Subcutaneous abdominal adipose tissue (tissue), 5 donors: Measurements from ENCODE around the gene OR4F15.

Experiments
- H3K27ac ChIP-seq: one replicate; pipeline ENCODE4 v1.7.0; 2013; ENCODE audit warnings: low read depth, mild to moderate bottlenecking, inconsistent platforms, low read length, moderate library complexity
- H3K27me3 ChIP-seq, 5 donors: one replicate each; pipeline ENCODE4 v1.7.0; 2013; ENCODE audit warnings: low read length in 5 of 5, inconsistent platforms in 1 of 5; ENCODE audit not compliant: control insufficient read depth in 5 of 5, insufficient read depth in 4 of 5
- H3K36me3 ChIP-seq, 5 donors: one replicate each; pipeline ENCODE4 v1.7.0; 2013; ENCODE audit warnings: low read length in 5 of 5; ENCODE audit not compliant: control insufficient read depth in 5 of 5, insufficient read depth in 5 of 5
- H3K4me1 ChIP-seq, 5 donors: one replicate each; pipeline ENCODE4 v1.7.0; 2013; ENCODE audit warnings: low read length in 5 of 5, mild to moderate bottlenecking in 3 of 5, moderate library complexity in 1 of 5; ENCODE audit not compliant: control insufficient read depth in 5 of 5, insufficient read depth in 5 of 5
- H3K4me3 ChIP-seq, 5 donors: one replicate each; pipeline ENCODE4 v1.7.0; 2013; ENCODE audit warnings: low read length in 5 of 5, low read depth in 1 of 5
- H3K9ac ChIP-seq, 5 donors: one replicate each; pipeline ENCODE4 v1.7.0; 2013; ENCODE audit warnings: low read length in 5 of 5, mild to moderate bottlenecking in 4 of 5, moderate library complexity in 3 of 5
- H3K9me3 ChIP-seq, 5 donors: one replicate each; pipeline ENCODE4 v1.7.0; 2013; ENCODE audit warnings: low read length in 5 of 5; ENCODE audit not compliant: control insufficient read depth in 5 of 5
- donor health status: healthy.
- donor health status: healthy.
- donor health status: healthy.
- donor health status: healthy.
- donor health status: healthy.

Gene OR4F15

GRCh38 chr15:101827257-101827656, 15.3 kb downstream of the OR4F15 start:
- peaks cover 0 to under 1% (median 0%) of the 10 kb centered on the region in 5 donors for H3K9me3 ChIP-seq
- H3K36me3 ChIP-seq = no peaks in the 10 kb centered on the region
- H3K4me3 ChIP-seq = no peak overlapping the region
- H3K4me1 ChIP-seq = no peaks in the 10 kb centered on the region
- H3K27ac ChIP-seq = no peak overlapping the region
- peaks cover 0 to 2% (median 0%) of the 10 kb centered on the region in 5 donors for H3K27me3 ChIP-seq
- no peak overlapping the region for H3K9ac ChIP-seq

GRCh38 chr15:101828774-101829173, 16.8 kb downstream of the OR4F15 start:
- Histone ChIP-seq H3K9ac (no peak overlapping the region), H3K9me3 (peaks cover 0 to 6% (median 0%) of the 10 kb centered on the region in 5 donors), H3K4me1 (no peaks in the 10 kb centered on the region), H3K4me3 (no peak overlapping the region), H3K36me3 (no peaks in the 10 kb centered on the region), H3K27me3 (peaks cover 0 to 2% (median 0%) of the 10 kb centered on the region in 5 donors), H3K27ac (no peak overlapping the region)

- no peak overlapping the region for H3K4me3 ChIP-seq
- H3K9ac ChIP-seq = no peak overlapping the region
- H3K4me1 ChIP-seq = no peaks in the 10 kb centered on the region
- H3K36me3 ChIP-seq = no peaks in the 10 kb centered on the region
- no peak overlapping the region for H3K27ac ChIP-seq
- H3K9me3 ChIP-seq = peaks cover 0 to 4% (median 0%) of the 10 kb centered on the region in 5 donors
- peaks cover 0 to 8% (median 2%) of the 10 kb centered on the region in 5 donors for H3K27me3 ChIP-seq
These were observed 29.7 kb downstream of the OR4F15 start for GRCh38 chr15:101841656-101842055.

DNA sequence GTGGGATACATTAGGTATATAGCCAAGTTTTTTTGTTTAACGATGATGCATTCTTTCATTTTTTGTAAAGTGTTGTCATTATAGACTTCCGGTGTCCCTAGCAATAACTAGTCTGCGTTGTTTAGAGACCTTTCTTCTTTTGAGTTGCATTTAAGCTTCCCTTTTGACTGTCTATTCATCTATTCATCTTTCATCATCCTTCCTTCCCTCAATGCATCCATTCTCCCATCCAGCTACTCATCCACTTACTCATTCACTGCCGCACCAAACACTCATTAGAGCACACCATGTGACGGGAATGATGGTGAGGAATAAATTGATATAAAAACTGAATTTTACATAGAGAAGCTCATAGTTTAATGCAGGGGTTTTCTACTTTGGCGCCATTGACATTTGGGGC, 32.9 kb downstream of the OR4F15 start:
- H3K9ac ChIP-seq = no peak overlapping the region
- peaks cover 0 to 11% (median 4%) of the 10 kb centered on the region in 5 donors for H3K27me3 ChIP-seq
- H3K4me3 ChIP-seq = no peak overlapping the region
- no peaks in the 10 kb centered on the region for H3K36me3 ChIP-seq
- H3K27ac ChIP-seq = no peak overlapping the region
- no peaks in the 10 kb centered on the region for H3K9me3 ChIP-seq
- H3K4me1 ChIP-seq = no peaks in the 10 kb centered on the region

- no peaks in the 10 kb centered on the region for H3K9me3 ChIP-seq
- H3K9ac ChIP-seq = no peak overlapping the region
- H3K4me3 ChIP-seq = no peak overlapping the region
These were observed 40.4 kb downstream of the OR4F15 start for GRCh38 chr15:101852356-101852755.

More at GRCh38 chr15:101852356-101852755, 40.4 kb downstream of the OR4F15 start:
- Histone ChIP-seq H3K27me3 (peaks cover 0 to 4% (median 3%) of the 10 kb centered on the region in 5 donors), H3K27ac (no peak overlapping the region), H3K36me3 (no peaks in the 10 kb centered on the region), H3K4me1 (no peaks in the 10 kb centered on the region)
